ENCODE measurements around the gene TIMM50. TPM values are rescaled to one million over a fixed set of nuclear protein-coding genes. Genes with fewer than 3 reads are reported as not detected.
"Not testable (repeated sequence)": the region's sequence is repeated elsewhere in the genome, so short reads cannot be mapped to it uniquely, and the experiment has no call there.

The TIMM50 gene
- total RNA-seq, 1 experiment from 2014 or later = 85.5 TPM

DNA sequence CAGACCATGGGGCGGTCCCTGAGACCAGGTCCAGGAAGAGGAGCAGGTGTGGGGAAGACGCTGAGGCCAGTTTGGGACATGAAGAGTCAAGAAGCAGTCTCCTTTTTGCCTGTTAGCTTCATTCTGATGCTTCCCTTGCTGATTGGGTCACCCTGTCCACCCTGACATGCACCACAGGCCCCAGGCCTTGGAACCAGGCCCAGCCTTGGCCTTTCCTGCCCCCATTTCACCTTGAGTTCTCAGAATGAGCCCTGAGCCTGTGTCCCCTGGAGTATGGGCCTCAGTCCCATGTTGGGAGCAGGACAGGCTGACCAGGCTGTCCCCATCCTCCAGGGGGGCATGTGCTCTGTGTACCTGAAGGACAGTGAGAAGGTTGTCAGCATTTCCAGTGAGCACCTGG, 4.9 kb upstream of the TIMM50 start:
- peaks cover under 1% of the 10 kb centered on the region; the same call in 1 of the 2 replicates for H3K79me2 ChIP-seq (ENCODE audit: low read depth)
- no peaks in the 10 kb centered on the region for H3K9me2 ChIP-seq (ENCODE audit: insufficient read depth)
- H4K20me1 ChIP-seq (ENCODE audit: insufficient read depth) = no peaks in the 10 kb centered on the region
- intact Hi-C loops (cut with micrococcal nuclease; ENCODE audit: unreplicated experiment) = loop anchor here (2.0 kb wide), 1 partner anchor 57 kb away; the partner anchor contains the start of gene EID2B
- H3K36me3 ChIP-seq (ENCODE audit: low read depth) = 0 out of 2 replicates have a peak, but pooled peaks cover 17% of the 10 kb centered on the region
- TF ChIP-seq, protein P1, sequence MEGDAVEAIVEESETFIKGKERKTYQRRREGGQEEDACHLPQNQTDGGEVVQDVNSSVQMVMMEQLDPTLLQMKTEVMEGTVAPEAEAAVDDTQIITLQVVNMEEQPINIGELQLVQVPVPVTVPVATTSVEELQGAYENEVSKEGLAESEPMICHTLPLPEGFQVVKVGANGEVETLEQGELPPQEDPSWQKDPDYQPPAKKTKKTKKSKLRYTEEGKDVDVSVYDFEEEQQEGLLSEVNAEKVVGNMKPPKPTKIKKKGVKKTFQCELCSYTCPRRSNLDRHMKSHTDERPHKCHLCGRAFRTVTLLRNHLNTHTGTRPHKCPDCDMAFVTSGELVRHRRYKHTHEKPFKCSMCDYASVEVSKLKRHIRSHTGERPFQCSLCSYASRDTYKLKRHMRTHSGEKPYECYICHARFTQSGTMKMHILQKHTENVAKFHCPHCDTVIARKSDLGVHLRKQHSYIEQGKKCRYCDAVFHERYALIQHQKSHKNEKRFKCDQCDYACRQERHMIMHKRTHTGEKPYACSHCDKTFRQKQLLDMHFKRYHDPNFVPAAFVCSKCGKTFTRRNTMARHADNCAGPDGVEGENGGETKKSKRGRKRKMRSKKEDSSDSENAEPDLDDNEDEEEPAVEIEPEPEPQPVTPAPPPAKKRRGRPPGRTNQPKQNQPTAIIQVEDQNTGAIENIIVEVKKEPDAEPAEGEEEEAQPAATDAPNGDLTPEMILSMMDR (conservative IDR thresholded peaks at IDR 0.05) = no peak
- TF ChIP-seq EZH2 (IDR thresholded peaks at IDR 0.05; ENCODE audit: low read depth) = no peak
- no peaks in the 10 kb centered on the region for H3K27me3 ChIP-seq (ENCODE audit: insufficient read depth, low read depth)
- 0 out of 2 replicates have a peak, but pooled peaks cover 6% of the 10 kb centered on the region for H3K4me1 ChIP-seq (replicated peaks; ENCODE audit: insufficient read depth)
- H2AFZ ChIP-seq = no peak overlapping the region
- POLR2A ChIA-PET (ENCODE audit: unreplicated experiment) = no interaction called here
- no peak overlapping the region for H3K4me2 ChIP-seq
- H3K4me3 ChIP-seq = no peak overlapping the region
- peaks cover 13% of the 10 kb centered on the region; the same call in 1 of the 2 replicates for H3F3A ChIP-seq (ENCODE audit: insufficient read depth, low read depth)
- no TSS peak for BruUV-seq (replicated peaks)
- no peaks in the 10 kb centered on the region for H3K9me3 ChIP-seq (ENCODE audit: insufficient read depth, low read depth)
- no peak for DNase-seq
- CTCF ChIA-PET = interaction anchor here (0.6 to 0.7 kb wide), 2 partner anchors 320 to 413 kb away, joined by 6 to 10 read pairs; no protein-coding TSS in a partner anchor
- H3K27ac ChIP-seq = no peak overlapping the region

DNA sequence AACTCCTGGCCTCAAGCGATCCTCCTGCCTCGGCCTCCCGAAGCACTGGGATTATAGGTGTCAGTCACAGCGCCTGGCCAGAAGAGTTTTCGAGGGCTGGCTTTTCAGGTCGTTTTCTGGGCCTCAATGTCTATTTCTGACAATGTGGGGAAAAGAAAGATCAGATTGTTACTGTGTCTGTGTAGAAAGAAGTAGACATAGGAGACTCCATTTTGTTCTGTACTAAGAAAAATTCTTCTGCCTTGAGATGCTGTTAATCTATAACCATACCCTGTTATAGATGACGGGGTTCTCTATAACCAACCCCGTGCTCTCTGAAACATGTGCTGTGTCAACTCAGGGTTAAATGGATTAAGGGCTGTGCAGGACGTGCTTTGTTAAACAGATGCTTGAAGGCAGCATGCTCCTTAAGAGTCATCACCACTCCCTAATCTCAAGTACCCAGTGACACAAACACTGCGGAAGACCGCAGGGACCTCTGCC, 1.3 kb upstream of the TIMM50 start:
- H3K27me3 ChIP-seq (ENCODE audit: insufficient read depth, low read depth); CTCF ChIA-PET; intact Hi-C loops (cut with micrococcal nuclease; ENCODE audit: unreplicated experiment); H3K9me2 ChIP-seq (ENCODE audit: insufficient read depth); POLR2A ChIA-PET (ENCODE audit: unreplicated experiment); H3K4me3 ChIP-seq; H3K27ac ChIP-seq; H4K20me1 ChIP-seq (ENCODE audit: insufficient read depth); H2AFZ ChIP-seq; H3K4me2 ChIP-seq; BruUV-seq (replicated peaks); H3K9me3 ChIP-seq (ENCODE audit: insufficient read depth, low read depth); DNase-seq: not testable (repeated sequence)
- peaks cover 23% of the 10 kb centered on the region for H3K79me2 ChIP-seq (ENCODE audit: low read depth)
- H3F3A ChIP-seq (ENCODE audit: insufficient read depth, low read depth) = peaks cover 23% of the 10 kb centered on the region; the same call in 1 of the 2 replicates
- H3K4me1 ChIP-seq (replicated peaks; ENCODE audit: insufficient read depth) = peaks cover 13% of the 10 kb centered on the region; the same call in 1 of the 2 replicates
- H3K36me3 ChIP-seq (ENCODE audit: low read depth) = 0 out of 2 replicates have a peak, but pooled peaks cover 11% of the 10 kb centered on the region

DNA sequence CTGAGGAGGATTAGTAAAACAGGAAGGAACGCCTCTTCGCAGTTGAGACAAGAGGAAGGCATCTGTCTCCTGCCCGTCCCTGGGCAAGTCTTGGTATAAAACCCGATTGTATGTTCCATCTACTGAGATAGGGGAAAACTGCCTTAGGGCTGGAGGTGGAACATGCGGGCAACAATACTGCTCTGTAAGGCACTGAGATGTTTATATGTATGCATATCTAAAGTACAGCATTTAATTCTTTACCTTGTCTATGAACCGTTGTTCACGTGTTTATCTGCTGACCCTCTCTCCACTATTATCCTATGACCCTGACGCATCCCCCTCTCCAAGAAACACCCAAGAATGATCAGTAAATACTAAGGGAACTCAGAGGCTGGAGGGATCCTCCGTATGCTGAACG, 722 bp upstream of the TIMM50 start:
- Histone ChIP-seq H3K79me2 (ENCODE audit: low read depth) (peaks cover 23% of the 10 kb centered on the region), H3K4me1 (replicated peaks; ENCODE audit: insufficient read depth) (peaks cover 13% of the 10 kb centered on the region; the same call in 1 of the 2 replicates), H3K27me3 (ENCODE audit: insufficient read depth, low read depth) (no peaks in the 10 kb centered on the region), H3K36me3 (ENCODE audit: low read depth) (0 out of 2 replicates have a peak, but pooled peaks cover 6% of the 10 kb centered on the region), H3K9me3 (ENCODE audit: insufficient read depth, low read depth) (no peaks in the 10 kb centered on the region), H4K20me1 (ENCODE audit: insufficient read depth) (no peaks in the 10 kb centered on the region), H3F3A (ENCODE audit: insufficient read depth, low read depth) (peaks cover 23% of the 10 kb centered on the region; the same call in 1 of the 2 replicates), H3K9me2 (ENCODE audit: insufficient read depth) (no peaks in the 10 kb centered on the region), H3K4me2 (peak overlapping the region; percentile 99), H2AFZ (peak overlapping the region; percentile 97), H3K4me3 (peak overlapping the region; percentile 99; the same call in 1 of the 2 replicates), H3K27ac (peak overlapping the region; percentile 94)
- no peak for DNase-seq
- no peak for TF ChIP-seq EZH2 (IDR thresholded peaks at IDR 0.05; ENCODE audit: low read depth)
- TF ChIP-seq, protein P1 (conservative IDR thresholded peaks at IDR 0.05) = no peak
- POLR2A ChIA-PET (ENCODE audit: unreplicated experiment) = interaction anchor here (0.6 to 1.0 kb wide), 4 partner anchors 34 to 448 kb away, joined by 3 to 8 read pairs (median 4); partner anchors contain the start of genes RPS16 and SUPT5H
- BruUV-seq (replicated peaks) = no TSS peak
- intact Hi-C loops (cut with micrococcal nuclease; ENCODE audit: unreplicated experiment) = loop anchor here (5.0 kb wide), 1 partner anchor 33 kb away; the partner anchor contains the start of gene SUPT5H
- CTCF ChIA-PET = interaction anchor here (0.7 kb wide), 1 partner anchor 53 kb away, joined by 3 read pairs; no protein-coding TSS in a partner anchor

Data from PC-9 (cell line).